Measurements from ENCODE around the gene ZBTB48. TPM values are rescaled to one million over a fixed set of nuclear protein-coding genes. Genes with fewer than 3 reads are reported as not detected.

ZBTB48 gene
- total and polyA plus RNA-seq, 7 donors, result 3.7 to 16.6 (median 11.8) TPM

DNA sequence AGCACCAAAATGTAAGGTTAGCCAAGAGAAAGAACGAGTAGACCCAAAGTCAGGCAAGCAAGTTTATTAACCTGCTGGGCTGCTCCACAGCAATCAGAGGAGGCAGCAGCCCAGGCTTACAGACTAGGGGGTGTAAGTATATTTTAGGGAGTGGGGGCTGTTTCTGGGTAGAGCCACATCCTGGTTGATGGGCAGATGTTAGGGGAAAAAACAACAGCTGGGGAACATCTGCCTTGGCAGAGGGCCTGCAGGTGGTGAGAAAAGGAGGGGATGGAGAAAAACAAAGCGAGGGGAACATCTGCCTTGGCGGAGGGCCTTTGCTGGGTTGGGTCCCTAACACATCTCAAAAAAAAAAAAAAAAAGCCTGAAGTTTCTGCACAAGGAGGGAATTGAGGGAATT, 9.7 kb upstream of the ZBTB48 start:
- ATAC-seq, result no peak
- Histone ChIP-seq H3K27me3 (ENCODE audit: insufficient read depth in 3 of 3, low read length in 2 of 3) (no peaks in the 10 kb centered on the region), H3K9me3 (no peaks in the 10 kb centered on the region), H3K4me1 (no peaks in the 10 kb centered on the region), H3K36me3 (ENCODE audit: insufficient read depth in 1 of 2, low read depth in 1 of 2) (no peaks in the 10 kb centered on the region), H3K4me3 (no peak overlapping the region), H3K27ac (no peak overlapping the region)
- intact Hi-C loops (cut with DNase I), result no loop called here
- 49 to 59% (median 54%) methylated on average over 3 of the region's 3 CpGs for WGBS, 3 donors
- no peak for DNase-seq
- TF ChIP-seq, protein P1, sequence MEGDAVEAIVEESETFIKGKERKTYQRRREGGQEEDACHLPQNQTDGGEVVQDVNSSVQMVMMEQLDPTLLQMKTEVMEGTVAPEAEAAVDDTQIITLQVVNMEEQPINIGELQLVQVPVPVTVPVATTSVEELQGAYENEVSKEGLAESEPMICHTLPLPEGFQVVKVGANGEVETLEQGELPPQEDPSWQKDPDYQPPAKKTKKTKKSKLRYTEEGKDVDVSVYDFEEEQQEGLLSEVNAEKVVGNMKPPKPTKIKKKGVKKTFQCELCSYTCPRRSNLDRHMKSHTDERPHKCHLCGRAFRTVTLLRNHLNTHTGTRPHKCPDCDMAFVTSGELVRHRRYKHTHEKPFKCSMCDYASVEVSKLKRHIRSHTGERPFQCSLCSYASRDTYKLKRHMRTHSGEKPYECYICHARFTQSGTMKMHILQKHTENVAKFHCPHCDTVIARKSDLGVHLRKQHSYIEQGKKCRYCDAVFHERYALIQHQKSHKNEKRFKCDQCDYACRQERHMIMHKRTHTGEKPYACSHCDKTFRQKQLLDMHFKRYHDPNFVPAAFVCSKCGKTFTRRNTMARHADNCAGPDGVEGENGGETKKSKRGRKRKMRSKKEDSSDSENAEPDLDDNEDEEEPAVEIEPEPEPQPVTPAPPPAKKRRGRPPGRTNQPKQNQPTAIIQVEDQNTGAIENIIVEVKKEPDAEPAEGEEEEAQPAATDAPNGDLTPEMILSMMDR (IDR thresholded peaks at IDR 0.05), result no peak

DNA sequence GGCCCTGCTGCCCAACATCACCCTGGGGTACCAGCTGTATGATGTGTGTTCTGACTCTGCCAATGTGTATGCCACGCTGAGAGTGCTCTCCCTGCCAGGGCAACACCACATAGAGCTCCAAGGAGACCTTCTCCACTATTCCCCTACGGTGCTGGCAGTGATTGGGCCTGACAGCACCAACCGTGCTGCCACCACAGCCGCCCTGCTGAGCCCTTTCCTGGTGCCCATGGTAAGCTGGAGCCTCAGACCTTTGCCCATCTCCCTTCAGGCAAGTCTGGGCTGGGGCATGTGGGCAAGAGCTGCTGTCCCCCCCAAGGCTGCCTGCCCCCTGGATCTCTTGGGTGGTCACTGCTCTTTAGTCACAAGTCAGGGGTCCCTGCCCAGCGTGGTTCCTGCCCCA, 8.8 kb upstream of the ZBTB48 start:
- H3K36me3 ChIP-seq (ENCODE audit: insufficient read depth in 1 of 2, low read depth in 1 of 2), result no peaks in the 10 kb centered on the region
- TF ChIP-seq, protein P1 (IDR thresholded peaks at IDR 0.05), result no peak
- H3K27ac ChIP-seq, result no peak overlapping the region
- no peaks in the 10 kb centered on the region for H3K9me3 ChIP-seq
- no peak for DNase-seq
- no peak for ATAC-seq
- intact Hi-C loops (cut with DNase I), result no loop called here
- no peaks in the 10 kb centered on the region for H3K4me1 ChIP-seq
- 77 to 83% (median 78%) methylated on average over 5 of the region's 5 CpGs for WGBS, 3 donors
- no peak overlapping the region for H3K4me3 ChIP-seq
- no peaks in the 10 kb centered on the region for H3K27me3 ChIP-seq (ENCODE audit: insufficient read depth in 3 of 3, low read length in 2 of 3)

DNA sequence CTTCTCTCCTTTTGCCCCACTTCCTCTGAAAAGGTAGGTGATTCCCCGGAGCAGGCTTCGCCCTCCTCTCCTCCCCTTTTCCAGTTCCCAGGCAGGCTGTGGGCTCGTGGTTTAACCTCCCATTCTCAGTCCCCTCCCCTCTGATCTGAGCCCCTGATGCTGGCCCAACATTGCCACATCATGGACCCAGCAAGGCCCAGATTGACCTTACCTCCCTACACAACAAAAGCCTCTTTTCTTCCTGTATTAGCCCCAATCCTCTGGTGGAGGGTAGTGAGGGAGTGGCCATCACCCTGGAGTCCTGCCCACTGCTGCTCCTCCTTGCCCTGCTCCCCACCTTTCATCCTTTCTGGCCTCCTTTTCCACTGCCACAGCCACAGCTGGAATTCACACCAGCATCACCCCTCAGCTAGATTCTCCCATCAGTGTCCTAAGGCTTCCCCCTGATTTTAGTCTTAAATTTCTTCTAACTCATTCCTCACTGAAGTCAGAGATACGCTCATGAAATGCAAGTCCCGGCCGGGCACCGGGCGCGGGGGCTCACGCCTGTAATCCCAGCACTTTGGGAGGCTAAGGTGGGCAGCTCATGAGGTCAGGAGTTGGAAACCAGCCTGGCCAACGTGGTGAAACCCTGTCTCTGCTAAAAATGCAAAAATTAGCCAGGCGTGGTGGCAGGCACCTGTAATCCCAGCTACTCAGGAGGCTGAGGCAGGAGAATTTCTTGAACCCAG, 7.0 kb upstream of the ZBTB48 start:
- ATAC-seq, result no peak
- H3K27ac ChIP-seq, result no peak overlapping the region
- DNase-seq, result no peak
- H3K4me1 ChIP-seq, result no peaks in the 10 kb centered on the region
- H3K9me3 ChIP-seq, result no peaks in the 10 kb centered on the region
- no peak overlapping the region for H3K4me3 ChIP-seq
- no peaks in the 10 kb centered on the region for H3K36me3 ChIP-seq (ENCODE audit: insufficient read depth in 1 of 2, low read depth in 1 of 2)
- WGBS, 3 donors, result 71 to 82% (median 80%) methylated on average over 12 of the region's 12 CpGs
- H3K27me3 ChIP-seq (ENCODE audit: insufficient read depth in 3 of 3, low read length in 2 of 3), result no peaks in the 10 kb centered on the region
- intact Hi-C loops (cut with DNase I), result no loop called here
- TF ChIP-seq, protein P1 (IDR thresholded peaks at IDR 0.05), result no peak

DNA sequence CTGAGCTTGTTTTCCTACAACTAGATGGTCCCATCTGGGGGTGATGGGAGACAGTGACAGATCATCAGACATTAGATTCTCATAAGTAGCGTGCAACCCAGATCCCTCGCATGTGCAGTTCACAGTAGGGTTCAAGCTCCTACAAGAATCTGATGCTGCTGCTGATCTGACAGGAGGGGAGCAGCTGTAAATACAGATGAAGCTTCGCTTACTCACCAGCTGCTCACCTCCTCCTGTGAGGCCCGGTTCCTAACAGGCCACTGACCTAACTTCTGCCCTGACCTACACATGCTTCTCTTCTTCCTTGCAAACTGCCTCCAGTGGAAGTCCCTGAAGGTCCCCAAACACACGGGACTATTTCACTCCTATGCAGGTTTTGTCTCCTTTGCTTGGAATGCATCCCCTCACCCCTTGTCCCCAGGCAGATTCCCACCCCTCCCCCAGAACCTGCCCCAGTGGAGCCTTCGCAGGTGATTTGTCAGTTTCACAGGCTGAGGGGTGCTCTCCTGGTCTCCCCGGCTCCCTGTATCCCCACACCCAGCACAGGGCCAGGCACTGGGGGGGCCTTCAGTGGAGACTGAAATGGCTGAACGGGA, 5.7 kb upstream of the ZBTB48 start:
- DNase-seq (no peak), ATAC-seq (no peak)
- no peak overlapping the region for H3K4me3 ChIP-seq
- H3K27ac ChIP-seq, result no peak overlapping the region
- H3K36me3 ChIP-seq (ENCODE audit: insufficient read depth in 1 of 2, low read depth in 1 of 2), result no peaks in the 10 kb centered on the region
- H3K27me3 ChIP-seq (ENCODE audit: insufficient read depth in 3 of 3, low read length in 2 of 3), result no peaks in the 10 kb centered on the region
- no peaks in the 10 kb centered on the region for H3K4me1 ChIP-seq
- 78 to 87% (median 81%) methylated on average over 8 of the region's 8 CpGs for WGBS, 3 donors
- intact Hi-C loops (cut with DNase I), result no loop called here
- no peaks in the 10 kb centered on the region for H3K9me3 ChIP-seq
- TF ChIP-seq, protein P1 (IDR thresholded peaks at IDR 0.05), result no peak
